Thyroid gland (tissue), 4 donors: ENCODE measurements around the gene FYN. TPM values are rescaled to one million over a fixed set of nuclear protein-coding genes. Genes with fewer than 3 reads are reported as not detected.
A peak's percentile ranks its signal among the peaks of the same experiment; 100 is the strongest.

ENCODE experiments used
- DNase-seq, 2 donors: peaks; one replicate each; pipeline ENCODE4 v3.0.0-alpha.2; 2019
- H3K27ac ChIP-seq, 3 donors: fragments of 200-600 bp; sonication (generic); 1 replicate in 2 of 3; 2 replicates in 1 of 3; pipeline ENCODE4 v1.5.1; 2016 to 2019; ENCODE audit warnings: mild to moderate bottlenecking in 1 of 3, moderate library complexity in 1 of 3
- H3K27me3 ChIP-seq: fragments of 200-600 bp; sonication (generic); one replicate; pipeline ENCODE4 v1.5.1; 2019
- H3K36me3 ChIP-seq, 2 donors: fragments of 200-600 bp; sonication (generic); one replicate each; pipeline ENCODE4 v1.5.1; 2016 to 2019
- H3K4me1 ChIP-seq, 2 donors: fragments of 200-600 bp; sonication (generic); one replicate each; pipeline ENCODE4 v1.5.1; 2017 to 2019
- H3K4me3 ChIP-seq, 3 donors: fragments of 200-600 bp; sonication (generic); replicated peaks in 1 of 3; 1 replicate in 2 of 3; 2 replicates in 1 of 3; pipeline ENCODE4 v1.5.1; 2016; ENCODE audit warnings: mild to moderate bottlenecking in 1 of 3
- H3K9me3 ChIP-seq: fragments of 200-600 bp; sonication (generic); one replicate; pipeline ENCODE4 v1.5.1; 2017
- POLR2A ChIP-seq, 2 donors: fragments of 450-650 bp; IDR thresholded peaks; one replicate each; pipeline ENCODE4 v1.6.1; 2017; ENCODE audit warnings: antibody characterized with exemption in 2 of 2, mild to moderate bottlenecking in 2 of 2, moderate library complexity in 1 of 2
- WGBS, 2 donors: methylation state at CpG; one replicate each; pipeline ENCODE4 v1.1.5; 2017; 5-methylcytosine and 5-hydroxymethylcytosine counted together
- intact Hi-C: fragments of 100-400 bp; cut with DNase I; formaldehyde crosslinking; loops from one replicate; pipeline ENCODE4 v1.15.1; 2023
- total RNA-seq, 4 donors: library from RNA; depleted of rRNA; stranded (reverse); fragments of >200 nt; gene quantifications; one replicate each; pipeline ENCODE4 v1.2.3, GENCODE V29; 2016
- TF ChIP-seq, protein P1 (sequence below), 6 experiments: fragments of 200-600 bp in 3 of 6; fragments of 450-650 bp in 3 of 6; sonication (generic) in 3 of 6; IDR thresholded peaks; one replicate each; pipeline ENCODE4 v1.5.1; 2016 to 2019; ENCODE audit warnings: antibody characterized with exemption in 6 of 6, mild to moderate bottlenecking in 2 of 6, inconsistent platforms in 1 of 6, moderate library complexity in 1 of 6

FYN gene
- total RNA-seq, 4 donors from 2014 or later, result 67.0 to 206 (median 95.9) TPM

GRCh38 chr6:111688331-111688730 lies 184.9 kb downstream of the FYN start:
- 93 to 97% methylated on average over 7 of the region's 7 CpGs for WGBS, 2 donors
- intact Hi-C loops, result no loop called here
- no peak overlapping the region for H3K4me3 ChIP-seq
- TF ChIP-seq POLR2A (IDR thresholded peaks at IDR 0.05), result no peak
- TF ChIP-seq, protein P1, sequence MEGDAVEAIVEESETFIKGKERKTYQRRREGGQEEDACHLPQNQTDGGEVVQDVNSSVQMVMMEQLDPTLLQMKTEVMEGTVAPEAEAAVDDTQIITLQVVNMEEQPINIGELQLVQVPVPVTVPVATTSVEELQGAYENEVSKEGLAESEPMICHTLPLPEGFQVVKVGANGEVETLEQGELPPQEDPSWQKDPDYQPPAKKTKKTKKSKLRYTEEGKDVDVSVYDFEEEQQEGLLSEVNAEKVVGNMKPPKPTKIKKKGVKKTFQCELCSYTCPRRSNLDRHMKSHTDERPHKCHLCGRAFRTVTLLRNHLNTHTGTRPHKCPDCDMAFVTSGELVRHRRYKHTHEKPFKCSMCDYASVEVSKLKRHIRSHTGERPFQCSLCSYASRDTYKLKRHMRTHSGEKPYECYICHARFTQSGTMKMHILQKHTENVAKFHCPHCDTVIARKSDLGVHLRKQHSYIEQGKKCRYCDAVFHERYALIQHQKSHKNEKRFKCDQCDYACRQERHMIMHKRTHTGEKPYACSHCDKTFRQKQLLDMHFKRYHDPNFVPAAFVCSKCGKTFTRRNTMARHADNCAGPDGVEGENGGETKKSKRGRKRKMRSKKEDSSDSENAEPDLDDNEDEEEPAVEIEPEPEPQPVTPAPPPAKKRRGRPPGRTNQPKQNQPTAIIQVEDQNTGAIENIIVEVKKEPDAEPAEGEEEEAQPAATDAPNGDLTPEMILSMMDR (IDR thresholded peaks at IDR 0.05), result no peak
- DNase-seq, result no peak
- H3K9me3 ChIP-seq, result no peaks in the 10 kb centered on the region
- peaks cover 0 to 16% of the 10 kb centered on the region in 2 donors for H3K36me3 ChIP-seq
- no peak overlapping the region for H3K27ac ChIP-seq
- H3K4me1 ChIP-seq, result peaks cover 0 to 35% of the 10 kb centered on the region in 2 donors
- no peaks in the 10 kb centered on the region for H3K27me3 ChIP-seq

- Histone ChIP-seq H3K9me3 (no peaks in the 10 kb centered on the region), H3K27ac (no peak overlapping the region), H3K27me3 (no peaks in the 10 kb centered on the region), H3K36me3 (peaks cover 0 to 10% of the 10 kb centered on the region in 2 donors), H3K4me3 (no peak overlapping the region), H3K4me1 (peaks cover 0 to 42% of the 10 kb centered on the region in 2 donors)
- TF ChIP-seq POLR2A (IDR thresholded peaks at IDR 0.05), result no peak
- TF ChIP-seq, protein P1 (IDR thresholded peaks at IDR 0.05), result no peak
- no peak for DNase-seq
- intact Hi-C loops, result no loop called here
These were observed 185.6 kb downstream of the FYN start for GRCh38 chr6:111687652-111688051.

DNA sequence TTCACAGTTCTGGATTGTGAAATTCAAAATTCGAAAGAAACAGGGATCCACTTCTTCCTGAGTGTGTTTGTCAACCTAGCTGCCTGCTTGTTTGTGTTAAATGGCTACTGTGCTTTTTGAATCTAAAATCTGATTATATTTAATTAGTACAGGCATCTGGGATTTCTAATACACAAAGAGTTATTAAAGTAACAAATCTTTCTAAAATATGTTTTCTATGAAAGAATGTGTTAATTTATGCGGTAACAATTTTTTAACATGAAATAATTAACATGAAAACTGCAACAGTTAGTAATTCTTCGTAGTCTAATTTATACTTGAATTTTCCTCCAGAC lies 186.4 kb downstream of the FYN start:
- no peak overlapping the region for H3K4me3 ChIP-seq
- TF ChIP-seq, protein P1 (IDR thresholded peaks at IDR 0.05), result no peak
- no peak for TF ChIP-seq POLR2A (IDR thresholded peaks at IDR 0.05)
- peaks cover 0 to 10% of the 10 kb centered on the region in 2 donors for H3K36me3 ChIP-seq
- intact Hi-C loops, result no loop called here
- no peak overlapping the region for H3K27ac ChIP-seq
- no peaks in the 10 kb centered on the region for H3K27me3 ChIP-seq
- H3K4me1 ChIP-seq, result peaks cover 0 to 44% of the 10 kb centered on the region in 2 donors
- H3K9me3 ChIP-seq, result no peaks in the 10 kb centered on the region
- WGBS, 2 donors, result 86 to 87% methylated on average over 3 of the region's 3 CpGs
- no peak for DNase-seq

DNA sequence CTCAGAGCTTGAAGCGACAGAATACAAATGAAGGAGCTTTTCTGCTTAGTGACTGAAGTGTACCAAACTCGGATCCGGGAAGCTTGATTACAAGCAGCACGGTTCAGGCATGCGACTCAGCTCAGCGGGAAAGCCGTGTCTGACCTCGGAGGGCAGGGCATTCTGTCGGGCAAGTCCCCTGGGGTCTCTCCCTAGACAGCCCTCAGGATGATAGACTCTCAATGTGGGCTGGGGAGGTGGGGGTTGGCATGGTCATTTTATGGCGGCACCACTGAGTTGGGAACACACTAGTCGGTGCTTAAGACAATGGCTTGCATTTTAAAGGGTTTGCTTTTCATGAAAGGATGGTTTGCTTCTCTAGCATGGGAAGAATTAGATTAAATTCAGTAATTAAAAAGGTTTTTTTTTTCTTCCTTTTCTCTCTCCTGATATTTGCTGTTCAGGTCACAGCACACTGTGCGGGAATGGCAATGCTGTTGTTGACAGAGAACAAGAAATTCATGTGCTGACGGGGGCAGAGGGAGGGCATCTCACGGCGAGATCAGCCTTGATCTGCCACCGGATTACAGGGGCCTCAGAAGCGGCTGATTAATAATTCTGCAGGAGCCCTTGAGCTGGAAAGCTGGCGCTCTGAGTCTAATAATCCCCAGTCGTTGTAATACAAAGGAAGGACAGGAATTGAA lies 186.9 kb downstream of the FYN start:
- H3K27ac ChIP-seq, result peak overlapping the region in 2 of 3 donors; percentile 13 to 50
- no peak for TF ChIP-seq POLR2A (IDR thresholded peaks at IDR 0.05)
- TF ChIP-seq, protein P1 (IDR thresholded peaks at IDR 0.05), result no peak
- no peak for DNase-seq
- H3K4me3 ChIP-seq, result no peak overlapping the region
- H3K27me3 ChIP-seq, result no peaks in the 10 kb centered on the region
- WGBS, 2 donors, result 65 to 75% methylated on average over 19 of the region's 19 CpGs
- H3K36me3 ChIP-seq, result peaks cover 0 to 8% of the 10 kb centered on the region in 2 donors
- no peaks in the 10 kb centered on the region for H3K9me3 ChIP-seq
- peaks cover 0 to 44% of the 10 kb centered on the region in 2 donors for H3K4me1 ChIP-seq
- intact Hi-C loops, result no loop called here

- DNase-seq, result no peak
- intact Hi-C loops, result no loop called here
- H3K9me3 ChIP-seq, result no peaks in the 10 kb centered on the region
- TF ChIP-seq POLR2A (IDR thresholded peaks at IDR 0.05), result no peak
- TF ChIP-seq, protein P1 (IDR thresholded peaks at IDR 0.05), result no peak
- H3K27ac ChIP-seq, result peak overlapping the region in 2 of 3 donors; percentile 50 to 68
- H3K4me1 ChIP-seq, result peaks cover 0 to 44% of the 10 kb centered on the region in 2 donors
- no peaks in the 10 kb centered on the region for H3K27me3 ChIP-seq
- no peaks in the 10 kb centered on the region for H3K36me3 ChIP-seq
- H3K4me3 ChIP-seq, result no peak overlapping the region
- 68 to 81% methylated on average over 2 of the region's 2 CpGs for WGBS, 2 donors
These were observed 187.7 kb downstream of the FYN start for GRCh38 chr6:111685526-111685925.
